Keratinocyte (primary cell): ENCODE measurements around the gene RNU5D-1.

Experiments used
- EZH2 ChIP-seq: IDR thresholded peaks from one replicate; pipeline ENCODE4 v1.6.1; 2012; ENCODE audit warnings: inconsistent platforms, mild to moderate bottlenecking, low read length, moderate library complexity
- TF ChIP-seq, protein P1 (sequence below), 3 experiments: IDR thresholded peaks in 1 of 3; conservative IDR thresholded peaks in 1 of 3; optimal IDR thresholded peaks in 1 of 3; 2 replicates in 2 of 3; 3 replicates in 1 of 3; pipeline versions ENCODE3 to v1.5.1; 2011; ENCODE audit warnings: low read length in 3 of 3, mild to moderate bottlenecking in 3 of 3, moderate library complexity in 2 of 3, control low read depth in 1 of 3, inconsistent platforms in 1 of 3; ENCODE audit not compliant: insufficient read depth in 2 of 3; ENCODE audit errors: extremely low read depth in 1 of 3

DNA sequence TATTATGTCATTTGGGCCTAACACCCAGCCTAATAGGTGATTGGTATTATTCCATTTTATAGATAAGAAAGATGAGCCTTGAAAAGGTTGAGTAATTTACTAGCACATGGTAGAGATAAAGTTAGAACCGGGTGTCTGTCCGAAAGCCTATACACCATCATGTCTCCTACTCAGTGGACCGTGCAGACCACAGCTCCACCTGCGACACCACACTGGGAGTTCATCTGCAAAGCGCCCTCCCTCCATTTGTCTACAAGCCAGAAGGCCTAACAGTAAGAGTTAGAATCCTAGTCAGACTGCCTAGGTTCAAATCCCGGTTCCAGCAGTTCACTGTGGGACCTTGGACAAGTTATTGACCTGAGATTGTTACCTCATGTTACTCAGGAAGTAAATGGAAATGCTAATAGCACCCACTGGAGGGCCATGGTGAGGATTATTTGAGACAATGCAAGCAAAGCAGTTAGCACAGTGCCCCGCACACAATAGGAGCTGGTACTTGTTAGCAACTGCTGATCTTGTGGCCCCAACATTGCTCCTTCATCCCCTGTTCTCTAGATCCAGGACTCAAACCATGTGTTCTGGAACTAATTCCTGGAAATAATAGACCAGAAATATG is 36.0 kb downstream of the RNU5D-1 start:
- TF ChIP-seq, protein P1, sequence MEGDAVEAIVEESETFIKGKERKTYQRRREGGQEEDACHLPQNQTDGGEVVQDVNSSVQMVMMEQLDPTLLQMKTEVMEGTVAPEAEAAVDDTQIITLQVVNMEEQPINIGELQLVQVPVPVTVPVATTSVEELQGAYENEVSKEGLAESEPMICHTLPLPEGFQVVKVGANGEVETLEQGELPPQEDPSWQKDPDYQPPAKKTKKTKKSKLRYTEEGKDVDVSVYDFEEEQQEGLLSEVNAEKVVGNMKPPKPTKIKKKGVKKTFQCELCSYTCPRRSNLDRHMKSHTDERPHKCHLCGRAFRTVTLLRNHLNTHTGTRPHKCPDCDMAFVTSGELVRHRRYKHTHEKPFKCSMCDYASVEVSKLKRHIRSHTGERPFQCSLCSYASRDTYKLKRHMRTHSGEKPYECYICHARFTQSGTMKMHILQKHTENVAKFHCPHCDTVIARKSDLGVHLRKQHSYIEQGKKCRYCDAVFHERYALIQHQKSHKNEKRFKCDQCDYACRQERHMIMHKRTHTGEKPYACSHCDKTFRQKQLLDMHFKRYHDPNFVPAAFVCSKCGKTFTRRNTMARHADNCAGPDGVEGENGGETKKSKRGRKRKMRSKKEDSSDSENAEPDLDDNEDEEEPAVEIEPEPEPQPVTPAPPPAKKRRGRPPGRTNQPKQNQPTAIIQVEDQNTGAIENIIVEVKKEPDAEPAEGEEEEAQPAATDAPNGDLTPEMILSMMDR (optimal IDR thresholded peaks at IDR 0.05 in 1 of 3, IDR thresholded peaks at IDR 0.05 in 1 of 3, conservative IDR thresholded peaks at IDR 0.05 in 1 of 3; ENCODE audit: extremely low read depth in 1 of 3, insufficient read depth in 2 of 3, low read length in 3 of 3), result no peak
- TF ChIP-seq EZH2, result no peak
